ENCODE results near the gene CHPF. TPM values are rescaled to one million over a fixed set of nuclear protein-coding genes. Genes with fewer than 3 reads are reported as not detected.

Gene CHPF
- total and polyA plus RNA-seq, 2 donors (not counting 3 experiments of a cell fraction or from before 2014, with no cell fraction given), result 0.24 to 0.32 TPM

GRCh38 chr2:219578811-219579613, 35.4 kb upstream of the CHPF start:
- Histone ChIP-seq H3K27me3 (ENCODE audit: control insufficient read depth in 2 of 2, insufficient read depth in 2 of 2, low read length in 2 of 2) (peaks cover 10 to 24% of the 10 kb centered on the region in 2 experiments), H3K4me1 (ENCODE audit: control insufficient read depth, extremely low read depth, insufficient read depth, low read length) (no peaks in the 10 kb centered on the region), H3K4me2 (ENCODE audit: insufficient read depth, low read length) (no peak overlapping the region), H3K79me2 (ENCODE audit: control insufficient read depth, insufficient read depth, low read length) (no peaks in the 10 kb centered on the region), H4K20me1 (replicated peaks; ENCODE audit: control insufficient read depth, extremely low read depth, insufficient read depth, low read length) (no peaks in the 10 kb centered on the region), H3K27ac (ENCODE audit: insufficient read depth, low read depth, low read length) (no peak overlapping the region), H3K9me1 (replicated peaks; ENCODE audit: control insufficient read depth, extremely low read depth, insufficient read depth, low read length) (no peaks in the 10 kb centered on the region), H3K36me3 (ENCODE audit: control insufficient read depth in 2 of 2, extremely low read depth in 1 of 2, insufficient read depth in 2 of 2, low read length in 2 of 2) (no peaks in the 10 kb centered on the region), H3K9ac (replicated peaks; ENCODE audit: extremely low read depth, insufficient read depth, low read length) (no peak overlapping the region), H3K9me3 (replicated peaks; ENCODE audit: control insufficient read depth, insufficient read depth, low read length) (no peaks in the 10 kb centered on the region), H2AFZ (ENCODE audit: low read depth, low read length) (no peak overlapping the region), H3K4me3 (replicated peaks in 1 of 3; ENCODE audit: insufficient read depth in 1 of 3, low read depth in 1 of 3, low read length in 3 of 3) (no peak overlapping the region)
- dilution Hi-C loops (cut with MboI; ENCODE audit: extremely low pct_ligation_motif_present, low sequenced_read_pairs), result no loop called here
- intact Hi-C loops (cut with micrococcal nuclease), result no loop called here
- POLR2A ChIA-PET, result no interaction called here
- no peak for DNase-seq (ENCODE audit: low read depth, low spot score)
- no TSS peak for BruUV-seq (replicated peaks)
- CTCF ChIA-PET, result interaction anchor here (0.6 to 0.9 kb wide), 2 partner anchors 17 to 19 kb away, joined by 3 read pairs; no protein-coding TSS in a partner anchor
- FAIRE-seq, result no peak
- no peak for TF ChIP-seq CTCF (IDR thresholded peaks at IDR 0.05; ENCODE audit: extremely low read depth in 1 of 2, insufficient read depth in 1 of 2, low read depth in 1 of 2, low read length in 2 of 2)
- no peak for TF ChIP-seq MAX (IDR thresholded peaks at IDR 0.05; ENCODE audit: insufficient read depth, insufficient read length)
- TF ChIP-seq POLR2A (IDR thresholded peaks at IDR 0.05; ENCODE audit: low read depth, low read length), result no peak
- TF ChIP-seq EZH2 (IDR thresholded peaks at IDR 0.05; ENCODE audit: borderline replicate concordance, low read depth, low read length, severe bottlenecking), result no peak
- no peak for TF ChIP-seq JUN (IDR thresholded peaks at IDR 0.05; ENCODE audit: borderline replicate concordance, insufficient read depth, insufficient read length, low read depth)
- no peak for TF ChIP-seq GATA2 (IDR thresholded peaks at IDR 0.05; ENCODE audit: insufficient read depth, insufficient read length, low read depth, low read length)
- no peak for TF ChIP-seq MYC (IDR thresholded peaks at IDR 0.05; ENCODE audit: low read depth, low read length)
- no peak for TF ChIP-seq FOS (IDR thresholded peaks at IDR 0.05; ENCODE audit: borderline replicate concordance, insufficient read depth, low read length)
- no peak for TF ChIP-seq POLR2AphosphoS5 (IDR thresholded peaks at IDR 0.05; ENCODE audit: insufficient read depth, low read depth, low read length)
